ENCODE results near the gene DMRT1. TPM values are rescaled to one million over a fixed set of nuclear protein-coding genes. Genes with fewer than 3 reads are reported as not detected.
"Not testable (repeated sequence)": the region's sequence is repeated elsewhere in the genome, so short reads cannot be mapped to it uniquely, and the experiment has no call there.

Gene DMRT1
- total and polyA plus RNA-seq, 5 experiments from 2014 or later: not detected

- POLR2A ChIA-PET: no interaction called here
- ATAC-seq: no peak
- no peaks in the 10 kb centered on the region for H3K36me3 Mint-ChIP-seq
Measured at GRCh38 chr9:908536-909205, 67.2 kb downstream of the DMRT1 start.

GRCh38 chr9:911005-911404 is 69.5 kb downstream of the DMRT1 start:
- H3K9me3 Mint-ChIP-seq: no peaks in the 10 kb centered on the region
- no peaks in the 10 kb centered on the region for H3K36me3 Mint-ChIP-seq
- no peak overlapping the region for H3K4me3 Mint-ChIP-seq
- peaks cover 0 to 2% (median 0%) of the 10 kb centered on the region in 4 donors for H3K4me1 Mint-ChIP-seq
- POLR2A ChIA-PET: no interaction called here
- DNase-seq (no peak), ATAC-seq (no peak)
- no peak overlapping the region for H3K27ac Mint-ChIP-seq
- peaks cover 25 to 66% (median 38%) of the 10 kb centered on the region in 5 donors for H3K27me3 Mint-ChIP-seq

More at GRCh38 chr9:908536-909205, 67.2 kb downstream of the DMRT1 start:
- Mint-ChIP-seq H3K9me3 (peaks cover 0 to 2% (median 0%) of the 10 kb centered on the region in 9 donors), H3K4me3 (no peak overlapping the region), H3K27me3 (peaks cover 20 to 68% (median 49%) of the 10 kb centered on the region in 5 donors), H3K27ac (peak overlapping the region in 1 of 10 donors; percentile 13), H3K4me1 (peaks cover 0 to 2% (median 0%) of the 10 kb centered on the region in 4 donors)
- no peak for DNase-seq

GRCh38 chr9:912776-913175 is 71.3 kb downstream of the DMRT1 start:
- no peaks in the 10 kb centered on the region for H3K9me3 Mint-ChIP-seq
- H3K4me3 Mint-ChIP-seq: no peak overlapping the region
- POLR2A ChIA-PET: no interaction called here
- peaks cover 16 to 68% (median 24%) of the 10 kb centered on the region in 5 donors for H3K27me3 Mint-ChIP-seq
- no peak for ATAC-seq
- no peak overlapping the region for H3K27ac Mint-ChIP-seq
- H3K4me1 Mint-ChIP-seq: peaks cover 0 to 2% (median 0%) of the 10 kb centered on the region in 4 donors
- no peak for DNase-seq
- no peaks in the 10 kb centered on the region for H3K36me3 Mint-ChIP-seq

GRCh38 chr9:913526-913925 is 72.0 kb downstream of the DMRT1 start:
- not testable (repeated sequence) for ATAC-seq
- peaks cover 11 to 61% (median 19%) of the 10 kb centered on the region in 5 donors for H3K27me3 Mint-ChIP-seq

GRCh38 chr9:917730-918129 is 76.2 kb downstream of the DMRT1 start:
- POLR2A ChIA-PET: no interaction called here
- no peaks in the 10 kb centered on the region for H3K36me3 Mint-ChIP-seq
- no peak overlapping the region for H3K27ac Mint-ChIP-seq

More at GRCh38 chr9:913526-913925, 72.0 kb downstream of the DMRT1 start:
- H3K27ac Mint-ChIP-seq, H3K9me3 Mint-ChIP-seq, H3K4me1 Mint-ChIP-seq, H3K4me3 Mint-ChIP-seq, DNase-seq, POLR2A ChIA-PET, H3K36me3 Mint-ChIP-seq: not testable (repeated sequence)

GRCh38 chr9:920927-921326 is 79.4 kb downstream of the DMRT1 start:
- H3K27me3 Mint-ChIP-seq: peaks cover 8 to 21% (median 11%) of the 10 kb centered on the region in 5 donors
- no peaks in the 10 kb centered on the region for H3K36me3 Mint-ChIP-seq
- no peak for ATAC-seq
- H3K4me1 Mint-ChIP-seq: no peaks in the 10 kb centered on the region
- POLR2A ChIA-PET: no interaction called here
- no peak overlapping the region for H3K4me3 Mint-ChIP-seq
- no peak for DNase-seq
- no peaks in the 10 kb centered on the region for H3K9me3 Mint-ChIP-seq
- H3K27ac Mint-ChIP-seq: no peak overlapping the region

More at GRCh38 chr9:917730-918129, 76.2 kb downstream of the DMRT1 start:
- ATAC-seq (no peak), DNase-seq (no peak)
- peaks cover 3 to 33% (median 12%) of the 10 kb centered on the region in 5 donors for H3K27me3 Mint-ChIP-seq
- no peak overlapping the region for H3K4me3 Mint-ChIP-seq
- H3K4me1 Mint-ChIP-seq: no peaks in the 10 kb centered on the region
- H3K9me3 Mint-ChIP-seq: no peaks in the 10 kb centered on the region

GRCh38 chr9:922171-922570 is 80.7 kb downstream of the DMRT1 start:
- POLR2A ChIA-PET: no interaction called here
- H3K36me3 Mint-ChIP-seq: no peaks in the 10 kb centered on the region
- ATAC-seq (no peak), DNase-seq (no peak)
- no peak overlapping the region for H3K27ac Mint-ChIP-seq
- H3K4me3 Mint-ChIP-seq: no peak overlapping the region
- H3K27me3 Mint-ChIP-seq: peaks cover 0 to 14% (median 12%) of the 10 kb centered on the region in 5 donors
- H3K4me1 Mint-ChIP-seq: no peaks in the 10 kb centered on the region
- H3K9me3 Mint-ChIP-seq: no peaks in the 10 kb centered on the region

- no peak overlapping the region for H3K27ac Mint-ChIP-seq
- ATAC-seq (no peak), DNase-seq (no peak)
- peaks cover 0 to 12% (median 11%) of the 10 kb centered on the region in 5 donors for H3K27me3 Mint-ChIP-seq
- no peaks in the 10 kb centered on the region for H3K4me1 Mint-ChIP-seq
- H3K4me3 Mint-ChIP-seq: no peak overlapping the region
- POLR2A ChIA-PET: no interaction called here
- no peaks in the 10 kb centered on the region for H3K9me3 Mint-ChIP-seq
- H3K36me3 Mint-ChIP-seq: no peaks in the 10 kb centered on the region
Measured at GRCh38 chr9:922731-923130, 81.2 kb downstream of the DMRT1 start.

GRCh38 chr9:926976-927375 is 85.5 kb downstream of the DMRT1 start:
- Mint-ChIP-seq H3K27me3 (peaks cover 6 to 20% (median 11%) of the 10 kb centered on the region in 5 donors), H3K4me1 (no peaks in the 10 kb centered on the region), H3K36me3 (no peaks in the 10 kb centered on the region), H3K4me3 (no peak overlapping the region), H3K27ac (no peak overlapping the region), H3K9me3 (no peaks in the 10 kb centered on the region)
- ATAC-seq (no peak), DNase-seq (no peak)
- POLR2A ChIA-PET: no interaction called here

GRCh38 chr9:928363-929042 is 87.0 kb downstream of the DMRT1 start:
- H3K4me1 Mint-ChIP-seq: no peaks in the 10 kb centered on the region
- ATAC-seq (no peak), DNase-seq (no peak)
- no peak overlapping the region for H3K27ac Mint-ChIP-seq
- H3K27me3 Mint-ChIP-seq: peaks cover 5 to 22% (median 11%) of the 10 kb centered on the region in 5 donors
- H3K4me3 Mint-ChIP-seq: no peak overlapping the region
- no peaks in the 10 kb centered on the region for H3K9me3 Mint-ChIP-seq
- POLR2A ChIA-PET: no interaction called here
- H3K36me3 Mint-ChIP-seq: no peaks in the 10 kb centered on the region

GRCh38 chr9:929719-930118 is 88.2 kb downstream of the DMRT1 start:
- Mint-ChIP-seq H3K4me3 (no peak overlapping the region), H3K27ac (no peak overlapping the region), H3K27me3 (peaks cover 11 to 25% (median 17%) of the 10 kb centered on the region in 5 donors), H3K9me3 (no peaks in the 10 kb centered on the region), H3K36me3 (no peaks in the 10 kb centered on the region), H3K4me1 (no peaks in the 10 kb centered on the region)
- ATAC-seq: no peak
- DNase-seq: no peak
- POLR2A ChIA-PET: no interaction called here

- no peaks in the 10 kb centered on the region for H3K36me3 Mint-ChIP-seq
- no peak for ATAC-seq
- H3K4me1 Mint-ChIP-seq: no peaks in the 10 kb centered on the region
- POLR2A ChIA-PET: no interaction called here
- H3K9me3 Mint-ChIP-seq: peaks cover 0 to 16% (median 4%) of the 10 kb centered on the region in 9 donors
- peaks cover 19 to 52% (median 29%) of the 10 kb centered on the region in 5 donors for H3K27me3 Mint-ChIP-seq
- H3K27ac Mint-ChIP-seq: no peak overlapping the region
- no peak for DNase-seq
- H3K4me3 Mint-ChIP-seq: no peak overlapping the region
Measured at GRCh38 chr9:933356-933755, 91.9 kb downstream of the DMRT1 start.

GRCh38 chr9:935348-935965 is 94.0 kb downstream of the DMRT1 start:
- no peak overlapping the region for H3K27ac Mint-ChIP-seq
- H3K9me3 Mint-ChIP-seq: peaks cover 5 to 32% (median 14%) of the 10 kb centered on the region in 9 donors
- peaks cover 31 to 71% (median 41%) of the 10 kb centered on the region in 5 donors for H3K27me3 Mint-ChIP-seq
- ATAC-seq: no peak
- DNase-seq: no peak
- H3K4me1 Mint-ChIP-seq: no peaks in the 10 kb centered on the region
- POLR2A ChIA-PET: no interaction called here
- H3K4me3 Mint-ChIP-seq: no peak overlapping the region
- peaks cover 0 to 11% (median 0%) of the 10 kb centered on the region in 3 donors for H3K36me3 Mint-ChIP-seq

Data from naive thymus-derived CD8-positive, alpha-beta T cell (primary cell).